Astrocyte of the cerebellum (primary cell): Measurements from ENCODE around the gene ADGRF4.

Source experiments
- DNase-seq: peaks from one replicate; pipeline ENCODE4 v3.0.0-alpha.2; 2011; ENCODE audit warnings: low read depth
- H3K4me3 ChIP-seq: 2 replicates; pipeline ENCODE4 v1.5.1; 2011; ENCODE audit warnings: mild to moderate bottlenecking, low read depth, low read length, moderate library complexity
- in situ Hi-C: cut with HindIII; loops from 2 replicates; pipeline ENCODE4 v1.10.0; 2017; ENCODE audit warnings: low sequenced_read_pairs
- TF ChIP-seq, protein P1 (sequence below): IDR thresholded peaks from 2 replicates; pipeline ENCODE4 v1.5.1; 2012; ENCODE audit warnings: low read length, low read depth, moderate library complexity, mild to moderate bottlenecking; ENCODE audit errors: missing control alignments

Gene ADGRF4

GRCh38 chr6:47672816-47673215 is 25.6 kb upstream of the ADGRF4 start:
- TF ChIP-seq, protein P1, sequence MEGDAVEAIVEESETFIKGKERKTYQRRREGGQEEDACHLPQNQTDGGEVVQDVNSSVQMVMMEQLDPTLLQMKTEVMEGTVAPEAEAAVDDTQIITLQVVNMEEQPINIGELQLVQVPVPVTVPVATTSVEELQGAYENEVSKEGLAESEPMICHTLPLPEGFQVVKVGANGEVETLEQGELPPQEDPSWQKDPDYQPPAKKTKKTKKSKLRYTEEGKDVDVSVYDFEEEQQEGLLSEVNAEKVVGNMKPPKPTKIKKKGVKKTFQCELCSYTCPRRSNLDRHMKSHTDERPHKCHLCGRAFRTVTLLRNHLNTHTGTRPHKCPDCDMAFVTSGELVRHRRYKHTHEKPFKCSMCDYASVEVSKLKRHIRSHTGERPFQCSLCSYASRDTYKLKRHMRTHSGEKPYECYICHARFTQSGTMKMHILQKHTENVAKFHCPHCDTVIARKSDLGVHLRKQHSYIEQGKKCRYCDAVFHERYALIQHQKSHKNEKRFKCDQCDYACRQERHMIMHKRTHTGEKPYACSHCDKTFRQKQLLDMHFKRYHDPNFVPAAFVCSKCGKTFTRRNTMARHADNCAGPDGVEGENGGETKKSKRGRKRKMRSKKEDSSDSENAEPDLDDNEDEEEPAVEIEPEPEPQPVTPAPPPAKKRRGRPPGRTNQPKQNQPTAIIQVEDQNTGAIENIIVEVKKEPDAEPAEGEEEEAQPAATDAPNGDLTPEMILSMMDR: no peak
- no peak overlapping the region for H3K4me3 ChIP-seq
- DNase-seq: no peak
- in situ Hi-C loops: no loop called here

DNA sequence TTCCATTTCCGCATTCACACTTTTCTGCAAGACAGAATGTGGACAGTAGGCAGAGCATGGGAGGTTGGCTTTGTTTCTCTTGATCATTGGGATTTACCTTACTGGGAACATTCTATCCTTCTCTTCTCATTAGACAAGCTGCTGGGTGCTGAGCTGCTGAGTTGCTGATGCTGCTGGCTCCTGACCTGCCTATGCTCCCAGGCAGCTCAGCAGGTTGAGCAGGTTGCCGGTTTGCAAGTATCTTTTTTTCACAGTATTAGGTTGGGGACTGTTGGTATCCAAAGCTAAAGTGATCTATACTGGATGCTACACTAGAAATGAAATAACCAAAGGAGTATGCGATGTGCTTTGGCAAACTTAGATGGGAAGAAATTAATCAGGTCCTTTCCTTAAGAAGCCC is 23.7 kb upstream of the ADGRF4 start:
- in situ Hi-C loops: no loop called here
- no peak overlapping the region for H3K4me3 ChIP-seq
- no peak for DNase-seq
- TF ChIP-seq, protein P1: no peak

- H3K4me3 ChIP-seq: no peak overlapping the region
- DNase-seq: no peak
- TF ChIP-seq, protein P1: no peak
- in situ Hi-C loops: no loop called here
Measured at GRCh38 chr6:47677381-47678100, 20.8 kb upstream of the ADGRF4 start.

- DNase-seq: no peak
- TF ChIP-seq, protein P1: no peak
- no peak overlapping the region for H3K4me3 ChIP-seq
- in situ Hi-C loops: no loop called here
Measured at GRCh38 chr6:47678739-47679138, 19.6 kb upstream of the ADGRF4 start.

DNA sequence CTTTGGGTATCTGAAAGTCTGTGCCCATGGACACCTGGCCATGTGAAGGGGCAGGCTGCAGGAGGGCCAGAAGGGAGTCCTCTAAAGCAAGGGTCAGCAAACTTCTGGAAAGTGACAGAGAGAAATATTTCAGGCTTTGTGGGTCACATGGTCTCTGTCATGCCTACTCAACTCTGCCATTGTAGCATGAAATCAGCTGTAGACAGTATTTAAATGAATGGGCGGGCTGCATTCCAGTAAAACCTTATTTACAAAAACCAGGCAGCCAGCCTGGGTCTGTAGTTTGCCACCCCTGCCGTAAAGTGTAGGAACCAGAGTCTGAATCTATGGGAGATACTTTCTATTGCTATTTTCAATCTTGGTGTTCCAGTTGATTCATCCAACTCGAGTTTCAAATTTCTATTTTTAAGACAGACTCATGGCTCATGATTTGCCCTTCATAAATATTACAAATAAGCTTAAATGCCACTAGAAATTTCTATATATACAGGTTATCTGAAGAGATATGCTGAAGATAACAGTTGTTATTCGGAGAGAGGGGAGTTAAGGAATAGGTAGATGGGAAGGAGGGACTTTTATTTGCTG is 19.0 kb upstream of the ADGRF4 start:
- DNase-seq: no peak
- in situ Hi-C loops: no loop called here
- TF ChIP-seq, protein P1: no peak
- no peak overlapping the region for H3K4me3 ChIP-seq

- TF ChIP-seq, protein P1: no peak
- in situ Hi-C loops: no loop called here
- no peak overlapping the region for H3K4me3 ChIP-seq
- DNase-seq: no peak
Measured at GRCh38 chr6:47680051-47680450, 18.3 kb upstream of the ADGRF4 start.
